Thyroid gland (tissue), 4 donors: Measurements from ENCODE around the gene ZBP1.

Experiments
- CTCF ChIP-seq, 6 experiments: fragments of 200-600 bp in 3 of 6; fragments of 450-650 bp in 3 of 6; sonication (generic) in 3 of 6; IDR thresholded peaks; one replicate each; pipeline ENCODE4 v1.5.1; 2016 to 2019; ENCODE audit warnings: antibody characterized with exemption in 6 of 6, mild to moderate bottlenecking in 2 of 6, inconsistent platforms in 1 of 6, moderate library complexity in 1 of 6
- POLR2A ChIP-seq, 2 donors: fragments of 450-650 bp; IDR thresholded peaks; one replicate each; pipeline ENCODE4 v1.6.1; 2017; ENCODE audit warnings: antibody characterized with exemption in 2 of 2, mild to moderate bottlenecking in 2 of 2, moderate library complexity in 1 of 2

GRCh38 chr20:57624124-57624523 lies 3.9 kb upstream of the ZBP1 start:
- TF ChIP-seq CTCF (IDR thresholded peaks at IDR 0.05): no peak
- no peak for TF ChIP-seq POLR2A (IDR thresholded peaks at IDR 0.05)
